Measurements from ENCODE around the gene HNRNPD.

HNRNPD gene

GRCh38 chr4:82380831-82381230 is 7.0 kb upstream of the HNRNPD start:
- TF ChIP-seq MYC (IDR thresholded peaks at IDR 0.05; ENCODE audit: low read depth, low read length) (no peak), MAX (IDR thresholded peaks at IDR 0.05; ENCODE audit: low read depth, low read length) (no peak), CTCF (IDR thresholded peaks at IDR 0.05; ENCODE audit: low read depth, low read length) (no peak), POLR2A (IDR thresholded peaks at IDR 0.05; ENCODE audit: extremely low read depth, insufficient read length) (no peak)
- no peak for DNase-seq (ENCODE audit: low read depth)
- no peak overlapping the region for H3K4me3 ChIP-seq (ENCODE audit: low read depth, low read length)

- no peak for DNase-seq (ENCODE audit: low read depth)
- TF ChIP-seq CTCF (IDR thresholded peaks at IDR 0.05; ENCODE audit: low read depth, low read length) (no peak), MAX (IDR thresholded peaks at IDR 0.05; ENCODE audit: low read depth, low read length) (no peak), MYC (IDR thresholded peaks at IDR 0.05; ENCODE audit: low read depth, low read length) (no peak), POLR2A (IDR thresholded peaks at IDR 0.05; ENCODE audit: extremely low read depth, insufficient read length) (no peak)
- no peak overlapping the region for H3K4me3 ChIP-seq (ENCODE audit: low read depth, low read length)
Observed at GRCh38 chr4:82380344-82380743, 6.6 kb upstream of the HNRNPD start.

DNA sequence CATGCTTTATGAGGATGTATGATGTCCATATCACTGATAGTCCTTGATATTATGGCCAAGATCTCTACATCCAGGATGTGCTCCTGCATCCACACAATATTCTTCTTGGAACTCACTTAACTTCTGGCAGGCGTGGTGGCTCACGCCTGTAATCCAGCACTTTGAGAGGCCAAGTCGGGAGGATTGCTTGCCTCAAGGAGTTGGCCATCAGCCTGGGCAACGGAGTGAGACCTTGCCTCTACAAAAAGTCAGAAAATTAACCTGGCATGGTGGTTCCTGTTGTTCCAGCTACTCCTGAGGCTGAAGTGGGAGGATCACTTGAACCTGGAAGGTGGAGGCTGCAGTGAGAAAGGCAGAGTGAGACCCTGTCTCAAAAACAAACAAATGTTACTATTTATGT is 2.3 kb upstream of the HNRNPD start:
- TF ChIP-seq MAX (IDR thresholded peaks at IDR 0.05; ENCODE audit: low read depth, low read length), result no peak
- no peak for TF ChIP-seq MYC (IDR thresholded peaks at IDR 0.05; ENCODE audit: low read depth, low read length)
- peak overlapping the region; percentile 90 for H3K4me3 ChIP-seq (ENCODE audit: low read depth, low read length)
- DNase-seq (ENCODE audit: low read depth), result no peak

- H3K4me3 ChIP-seq (ENCODE audit: low read depth, low read length), result peak overlapping the region; percentile 90
- TF ChIP-seq POLR2A (IDR thresholded peaks at IDR 0.05; ENCODE audit: extremely low read depth, insufficient read length) (no peak), MAX (IDR thresholded peaks at IDR 0.05; ENCODE audit: low read depth, low read length) (no peak), MYC (IDR thresholded peaks at IDR 0.05; ENCODE audit: low read depth, low read length) (no peak), CTCF (IDR thresholded peaks at IDR 0.05; ENCODE audit: low read depth, low read length) (no peak)
Observed at GRCh38 chr4:82373486-82373815, 340 bp downstream of the HNRNPD start.

DNA sequence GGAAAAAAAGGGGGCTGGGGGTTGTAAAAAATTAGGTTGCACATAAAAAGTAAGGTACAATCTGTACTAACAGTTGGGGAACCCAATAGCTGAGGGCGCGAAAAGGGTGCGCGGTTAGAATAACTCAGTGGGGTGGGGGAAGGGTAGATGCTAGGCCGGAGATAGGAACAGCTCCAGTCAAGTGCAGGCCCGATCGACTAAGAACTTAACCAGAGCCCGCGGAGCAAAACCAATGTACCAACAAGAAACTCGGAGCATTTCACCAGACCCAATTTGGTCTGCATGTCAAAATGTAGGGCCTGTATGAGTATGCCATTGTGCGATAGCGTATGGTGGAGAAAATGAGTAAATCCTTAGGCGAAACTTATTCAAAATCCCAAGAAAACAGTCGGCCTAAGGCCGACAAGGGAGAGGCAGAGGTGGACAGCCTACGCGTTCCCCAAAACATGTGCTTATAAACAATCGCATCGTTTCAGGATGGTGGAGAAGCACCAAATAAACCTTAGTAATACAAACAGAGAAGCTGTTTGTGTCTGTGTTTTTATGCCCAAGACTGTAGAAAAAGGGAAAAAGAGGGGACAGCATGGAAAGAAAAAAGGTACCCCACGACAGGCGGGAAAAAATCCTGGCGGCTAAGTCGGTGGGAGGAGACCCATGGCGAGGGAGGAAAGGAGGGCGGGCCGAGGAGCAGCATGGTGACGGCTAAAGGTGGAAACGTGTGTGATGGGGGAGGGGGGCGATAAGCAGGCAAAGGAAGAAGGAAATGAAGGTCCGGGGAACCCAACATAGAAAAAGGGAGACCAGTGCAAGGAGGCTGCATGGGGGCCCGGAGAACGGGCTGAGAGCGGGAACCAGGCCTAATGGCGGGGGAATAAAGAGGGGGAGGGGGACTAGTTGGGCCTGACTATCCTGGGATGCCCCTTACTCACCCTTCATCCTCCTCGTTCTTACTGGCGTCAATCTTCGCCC is 990 bp downstream of the HNRNPD start:
- H3K4me3 ChIP-seq (ENCODE audit: low read depth, low read length), result peak overlapping the region; percentile 90
- TF ChIP-seq MAX (IDR thresholded peaks at IDR 0.05; ENCODE audit: low read depth, low read length), result peak; percentile 83
- no peak for TF ChIP-seq POLR2A (IDR thresholded peaks at IDR 0.05; ENCODE audit: extremely low read depth, insufficient read length)
- TF ChIP-seq MYC (IDR thresholded peaks at IDR 0.05; ENCODE audit: low read depth, low read length), result peak; percentile 96
- peak; percentile 91 for DNase-seq (ENCODE audit: low read depth)

More at GRCh38 chr4:82373486-82373815, 340 bp downstream of the HNRNPD start:
- no peak for DNase-seq (ENCODE audit: low read depth)

GRCh38 chr4:82371497-82371896 is 2.3 kb downstream of the HNRNPD start:
- peak overlapping the region; percentile 90 for H3K4me3 ChIP-seq (ENCODE audit: low read depth, low read length)
- no peak for TF ChIP-seq POLR2A (IDR thresholded peaks at IDR 0.05; ENCODE audit: extremely low read depth, insufficient read length)
- no peak for TF ChIP-seq MAX (IDR thresholded peaks at IDR 0.05; ENCODE audit: low read depth, low read length)
- no peak for TF ChIP-seq CTCF (IDR thresholded peaks at IDR 0.05; ENCODE audit: low read depth, low read length)
- no peak for TF ChIP-seq MYC (IDR thresholded peaks at IDR 0.05; ENCODE audit: low read depth, low read length)
- peak; percentile 28 for DNase-seq (ENCODE audit: low read depth)
